ENCODE results near the gene ACKR4. TPM values are rescaled to one million over a fixed set of nuclear protein-coding genes. Genes with fewer than 3 reads are reported as not detected.

The ACKR4 gene
- total RNA-seq, 1 donor from 2014 or later, result 5.2 TPM

- peaks cover 20% of the 10 kb centered on the region for H3K36me3 ChIP-seq
- no peak for TF ChIP-seq CTCF (IDR thresholded peaks at IDR 0.05; ENCODE audit: borderline replicate concordance)
- intact Hi-C loops (cut with micrococcal nuclease), result no loop called here
These were observed 33.0 kb upstream of the ACKR4 start for GRCh38 chr3:132564070-132564465.

GRCh38 chr3:132568422-132568821, 28.6 kb upstream of the ACKR4 start:
- no peak for TF ChIP-seq CTCF (IDR thresholded peaks at IDR 0.05; ENCODE audit: borderline replicate concordance)
- intact Hi-C loops (cut with micrococcal nuclease), result no loop called here
- Histone ChIP-seq H3K4me3 (no peak overlapping the region), H3K27me3 (ENCODE audit: low read depth) (no peaks in the 10 kb centered on the region), H3K36me3 (peaks cover 18% of the 10 kb centered on the region), H3K9me3 (replicated peaks) (peaks cover 4% of the 10 kb centered on the region), H3K4me1 (no peaks in the 10 kb centered on the region), H3K27ac (replicated peaks) (no peak overlapping the region)
- DNase-seq, result no peak

More at GRCh38 chr3:132564070-132564465, 33.0 kb upstream of the ACKR4 start:
- Histone ChIP-seq H3K4me1 (no peaks in the 10 kb centered on the region), H3K27ac (replicated peaks) (no peak overlapping the region), H3K9me3 (replicated peaks) (no peaks in the 10 kb centered on the region), H3K27me3 (ENCODE audit: low read depth) (no peaks in the 10 kb centered on the region), H3K4me3 (no peak overlapping the region)
- no peak for DNase-seq

GRCh38 chr3:132569153-132569552, 27.9 kb upstream of the ACKR4 start:
- H3K27me3 ChIP-seq (ENCODE audit: low read depth), result no peaks in the 10 kb centered on the region
- peak overlapping the region; percentile 41 for H3K27ac ChIP-seq (replicated peaks)
- no peak for TF ChIP-seq CTCF (IDR thresholded peaks at IDR 0.05; ENCODE audit: borderline replicate concordance)
- peaks cover 4% of the 10 kb centered on the region for H3K9me3 ChIP-seq (replicated peaks)
- H3K4me3 ChIP-seq, result no peak overlapping the region
- H3K4me1 ChIP-seq, result no peaks in the 10 kb centered on the region
- intact Hi-C loops (cut with micrococcal nuclease), result no loop called here
- no peak for DNase-seq
- peaks cover 24% of the 10 kb centered on the region for H3K36me3 ChIP-seq

GRCh38 chr3:132569580-132569979, 27.5 kb upstream of the ACKR4 start:
- H3K27me3 ChIP-seq (ENCODE audit: low read depth), result no peaks in the 10 kb centered on the region
- peak overlapping the region; percentile 41 for H3K27ac ChIP-seq (replicated peaks)
- H3K36me3 ChIP-seq, result peaks cover 27% of the 10 kb centered on the region
- TF ChIP-seq CTCF (IDR thresholded peaks at IDR 0.05; ENCODE audit: borderline replicate concordance), result no peak
- peaks cover 4% of the 10 kb centered on the region for H3K9me3 ChIP-seq (replicated peaks)
- H3K4me1 ChIP-seq, result no peaks in the 10 kb centered on the region
- H3K4me3 ChIP-seq, result no peak overlapping the region
- DNase-seq, result no peak
- intact Hi-C loops (cut with micrococcal nuclease), result no loop called here

- Histone ChIP-seq H3K9me3 (replicated peaks) (peaks cover 4% of the 10 kb centered on the region), H3K36me3 (peaks cover 31% of the 10 kb centered on the region), H3K27ac (replicated peaks) (peak overlapping the region; percentile 41), H3K4me1 (no peaks in the 10 kb centered on the region), H3K27me3 (ENCODE audit: low read depth) (no peaks in the 10 kb centered on the region), H3K4me3 (no peak overlapping the region)
- no peak for TF ChIP-seq CTCF (IDR thresholded peaks at IDR 0.05; ENCODE audit: borderline replicate concordance)
- no peak for DNase-seq
- intact Hi-C loops (cut with micrococcal nuclease), result no loop called here
These were observed 27.1 kb upstream of the ACKR4 start for GRCh38 chr3:132570016-132570415.

- DNase-seq, result no peak
- Histone ChIP-seq H3K4me1 (peaks cover 18% of the 10 kb centered on the region), H3K36me3 (peaks cover 49% of the 10 kb centered on the region), H3K4me3 (no peak overlapping the region), H3K27ac (replicated peaks) (peak overlapping the region; percentile 58), H3K27me3 (ENCODE audit: low read depth) (no peaks in the 10 kb centered on the region), H3K9me3 (replicated peaks) (peaks cover 4% of the 10 kb centered on the region)
- TF ChIP-seq CTCF (IDR thresholded peaks at IDR 0.05; ENCODE audit: borderline replicate concordance), result no peak
- intact Hi-C loops (cut with micrococcal nuclease), result no loop called here
These were observed 23.3 kb upstream of the ACKR4 start for GRCh38 chr3:132573797-132574211.

Measured in left ventricle myocardium inferior (tissue), 1 donor.